Cerebellar nuclear complex (tissue), 1 donor: ENCODE measurements around the gene MTCH1.
"Not testable (repeated sequence)": the region's sequence is repeated elsewhere in the genome, so short reads cannot be mapped to it uniquely, and the experiment has no call there.

Experiments used
- DNase-seq, 2 experiments: peaks; one replicate each; lab custom pipeline; 2025; lab: John Stamatoyannopoulos, UW

MTCH1 gene

GRCh38 chr6:36997811-36998722 lies 12.1 kb upstream of the MTCH1 start:
- DNase-seq, result peak in 1 of 2 experiments; percentile 19

- not testable (repeated sequence) for DNase-seq
Measured at GRCh38 chr6:36990401-36990800, 4.4 kb upstream of the MTCH1 start.

GRCh38 chr6:36989264-36989663 lies 3.3 kb upstream of the MTCH1 start:
- DNase-seq, result no peak

- DNase-seq, result no peak
Measured at GRCh38 chr6:36986704-36987047, 680 bp upstream of the MTCH1 start.

GRCh38 chr6:36985417-36985807 lies 584 bp downstream of the MTCH1 start:
- DNase-seq, result no peak

- no peak for DNase-seq
Measured at GRCh38 chr6:36984581-36985416, 1.2 kb downstream of the MTCH1 start.

- no peak for DNase-seq
Measured at GRCh38 chr6:36983538-36983937, 2.5 kb downstream of the MTCH1 start.

- DNase-seq, result no peak
Measured at GRCh38 chr6:36980876-36981619, 4.9 kb downstream of the MTCH1 start.

GRCh38 chr6:36980129-36980528 lies 5.9 kb downstream of the MTCH1 start:
- DNase-seq, result no peak

GRCh38 chr6:36979347-36979742 lies 6.7 kb downstream of the MTCH1 start:
- peak; percentile 8 to 51 for DNase-seq

- no peak for DNase-seq
Measured at GRCh38 chr6:36978421-36979346, 7.3 kb downstream of the MTCH1 start.

- no peak for DNase-seq
Measured at GRCh38 chr6:36977470-36977941, 8.5 kb downstream of the MTCH1 start.

GRCh38 chr6:36976931-36977330 lies 9.1 kb downstream of the MTCH1 start:
- no peak for DNase-seq

- DNase-seq, result no peak
Measured at GRCh38 chr6:36976509-36976908, 9.5 kb downstream of the MTCH1 start.

GRCh38 chr6:36976007-36976264 lies 10.1 kb downstream of the MTCH1 start:
- no peak for DNase-seq

- DNase-seq, result no peak
Measured at GRCh38 chr6:36975231-36976006, 10.6 kb downstream of the MTCH1 start.

GRCh38 chr6:36973647-36974046 lies 12.3 kb downstream of the MTCH1 start:
- no peak for DNase-seq

- DNase-seq, result no peak
Measured at GRCh38 chr6:36973190-36973589, 12.8 kb downstream of the MTCH1 start.

- DNase-seq, result no peak
Measured at GRCh38 chr6:36971921-36972673, 13.9 kb downstream of the MTCH1 start.
